Measurements from ENCODE around the gene ZFPM1.

DNA sequence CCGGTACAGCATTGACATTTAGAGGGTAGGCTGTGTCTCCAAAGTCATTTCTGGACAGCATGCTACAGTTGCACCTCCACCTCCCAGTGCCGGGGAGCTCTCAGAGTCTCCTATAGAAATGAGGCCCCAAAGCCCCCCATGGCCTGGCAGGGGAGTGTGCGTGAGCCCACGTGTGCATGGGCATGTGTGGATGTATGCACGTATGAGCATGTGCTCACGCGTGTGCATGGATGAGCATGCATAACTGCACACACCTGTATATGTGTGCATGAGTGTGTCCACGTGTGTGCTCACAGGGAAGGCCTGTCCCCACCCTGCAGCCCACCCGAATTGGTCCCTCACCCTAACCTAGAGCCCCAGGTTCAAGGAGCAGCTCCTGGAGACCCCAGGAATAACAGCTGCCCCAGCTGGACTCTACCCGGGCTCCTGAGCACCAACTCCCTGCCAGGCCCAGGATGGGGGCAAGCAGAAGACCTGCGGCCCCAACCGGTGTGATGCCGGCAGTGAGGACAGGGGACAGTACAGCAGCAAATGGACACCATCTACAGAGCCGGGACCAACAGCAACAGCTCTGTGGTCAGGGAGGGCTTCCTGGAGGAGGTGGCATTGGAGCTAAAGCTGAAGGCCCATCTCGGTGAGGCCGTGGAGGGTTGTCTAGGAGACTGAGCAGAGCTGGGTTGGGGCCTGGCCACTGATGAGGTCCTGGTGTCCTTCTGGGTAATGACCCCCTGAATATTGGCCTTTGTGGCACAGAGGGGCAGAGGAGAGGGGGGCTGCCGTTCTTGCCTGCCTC is 35.2 kb upstream of the ZFPM1 start:
- TF ChIP-seq CTCF (IDR thresholded peaks at IDR 0.05): no peak
- no peak for TF ChIP-seq POLR2A (IDR thresholded peaks at IDR 0.05)

Measured in thyroid gland (tissue), 4 donors.